Esophagus squamous epithelium (tissue), 4 donors: Measurements from ENCODE around the gene JAZF1.

ENCODE experiments used
- CTCF ChIP-seq, 6 experiments: fragments of 450-650 bp in 4 of 6; fragments of 200-600 bp in 2 of 6; sonication (generic) in 2 of 6; IDR thresholded peaks; one replicate each; pipeline ENCODE4 v1.5.1; 2016 to 2019; ENCODE audit warnings: antibody characterized with exemption in 6 of 6, mild to moderate bottlenecking in 4 of 6, moderate library complexity in 4 of 6
- POLR2A ChIP-seq, 4 donors: fragments of 450-650 bp; IDR thresholded peaks; one replicate each; pipeline ENCODE4 v1.6.1; 2017; ENCODE audit warnings: antibody characterized with exemption in 4 of 4, mild to moderate bottlenecking in 4 of 4, moderate library complexity in 3 of 4

GRCh38 chr7:27781188-27781587 lies 399.4 kb downstream of the JAZF1 start:
- no peak for TF ChIP-seq CTCF (IDR thresholded peaks at IDR 0.05)
- no peak for TF ChIP-seq POLR2A (IDR thresholded peaks at IDR 0.05)
